A549 treated with AZD2906 at 1 μM for 4 hours (cell line): ENCODE data around the gene TSPAN8. TPM values are rescaled to one million over a fixed set of nuclear protein-coding genes. Genes with fewer than 3 reads are reported as not detected.

Experiments used
- total RNA-seq: library from RNA; stranded (reverse); fragments of 200-300 nt; extraction: Qiagen RNA extraction; gene quantifications from 5 replicates; pipeline ENCODE4 v1.2.3, GENCODE V29; 2022

The TSPAN8 gene
- 0.08 to 0.22 TPM (median 0.17 TPM) in 4 of 5 replicates, not detected in the other for total RNA-seq

GRCh38 chr12:71157601-71158233, at the start of gene TSPAN8:
Gene TSPAN8, minus strand, starts transcription at chr12:71157999. Its CDS starts 321 bp downstream, at chr12:71157678.

Other genes starting within 250 kb of the TSPAN8 start
- 0.09 to 0.33 TPM (median 0.17 TPM) in 5 replicates for gene PTPRR, start 237.3 kb downstream of the TSPAN8 start, total RNA-seq